ENCODE results near the gene REXO4.

The REXO4 gene

DNA sequence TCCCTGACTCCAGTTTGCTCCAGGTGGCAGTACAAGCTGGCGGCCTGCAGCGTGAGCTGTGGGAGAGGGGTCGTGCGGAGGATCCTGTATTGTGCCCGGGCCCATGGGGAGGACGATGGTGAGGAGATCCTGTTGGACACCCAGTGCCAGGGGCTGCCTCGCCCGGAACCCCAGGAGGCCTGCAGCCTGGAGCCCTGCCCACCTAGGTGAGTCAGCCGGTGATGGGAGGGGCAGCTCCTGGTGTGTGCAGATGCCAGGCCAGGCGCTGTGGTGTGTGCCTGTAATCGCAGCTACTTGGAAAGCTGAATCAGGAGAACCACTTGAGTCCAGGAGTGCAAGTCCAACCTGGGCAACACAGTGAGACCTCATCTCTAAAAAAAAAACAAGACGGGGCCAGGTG, 31.9 kb upstream of the REXO4 start:
- no peak overlapping the region for H3K27ac ChIP-seq
- TF ChIP-seq, protein P1, sequence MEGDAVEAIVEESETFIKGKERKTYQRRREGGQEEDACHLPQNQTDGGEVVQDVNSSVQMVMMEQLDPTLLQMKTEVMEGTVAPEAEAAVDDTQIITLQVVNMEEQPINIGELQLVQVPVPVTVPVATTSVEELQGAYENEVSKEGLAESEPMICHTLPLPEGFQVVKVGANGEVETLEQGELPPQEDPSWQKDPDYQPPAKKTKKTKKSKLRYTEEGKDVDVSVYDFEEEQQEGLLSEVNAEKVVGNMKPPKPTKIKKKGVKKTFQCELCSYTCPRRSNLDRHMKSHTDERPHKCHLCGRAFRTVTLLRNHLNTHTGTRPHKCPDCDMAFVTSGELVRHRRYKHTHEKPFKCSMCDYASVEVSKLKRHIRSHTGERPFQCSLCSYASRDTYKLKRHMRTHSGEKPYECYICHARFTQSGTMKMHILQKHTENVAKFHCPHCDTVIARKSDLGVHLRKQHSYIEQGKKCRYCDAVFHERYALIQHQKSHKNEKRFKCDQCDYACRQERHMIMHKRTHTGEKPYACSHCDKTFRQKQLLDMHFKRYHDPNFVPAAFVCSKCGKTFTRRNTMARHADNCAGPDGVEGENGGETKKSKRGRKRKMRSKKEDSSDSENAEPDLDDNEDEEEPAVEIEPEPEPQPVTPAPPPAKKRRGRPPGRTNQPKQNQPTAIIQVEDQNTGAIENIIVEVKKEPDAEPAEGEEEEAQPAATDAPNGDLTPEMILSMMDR (IDR thresholded peaks at IDR 0.05): no peak
- H3K4me3 ChIP-seq: no peak overlapping the region
- no peak for DNase-seq (ENCODE audit: low spot score)

DNA sequence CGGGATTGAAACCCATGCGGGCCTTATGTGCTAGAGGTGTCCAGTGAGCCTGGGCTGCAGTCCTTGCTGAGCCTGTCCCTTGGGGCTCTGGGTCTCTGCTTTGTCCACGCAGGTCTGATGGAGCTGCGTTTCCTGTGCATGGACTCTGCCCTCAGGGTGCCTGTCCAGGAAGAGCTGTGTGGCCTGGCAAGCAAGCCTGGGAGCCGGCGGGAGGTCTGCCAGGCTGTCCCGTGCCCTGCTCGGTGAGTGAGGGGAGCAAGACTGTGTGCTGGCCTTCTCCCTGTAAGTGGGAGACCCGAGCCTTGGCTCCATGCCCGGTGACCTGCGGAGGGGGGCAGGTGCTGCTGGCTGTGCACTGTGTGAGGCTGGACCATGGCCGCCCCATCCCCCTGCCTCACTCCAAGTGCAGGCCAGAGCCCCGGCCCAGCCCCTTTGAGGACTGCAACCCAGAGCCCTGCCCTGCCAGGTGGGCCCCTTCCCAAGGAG, 30.7 kb upstream of the REXO4 start:
- Histone ChIP-seq H3K27ac (no peak overlapping the region), H3K4me3 (no peak overlapping the region)
- DNase-seq (ENCODE audit: low spot score): no peak
- TF ChIP-seq, protein P1 (IDR thresholded peaks at IDR 0.05): no peak

DNA sequence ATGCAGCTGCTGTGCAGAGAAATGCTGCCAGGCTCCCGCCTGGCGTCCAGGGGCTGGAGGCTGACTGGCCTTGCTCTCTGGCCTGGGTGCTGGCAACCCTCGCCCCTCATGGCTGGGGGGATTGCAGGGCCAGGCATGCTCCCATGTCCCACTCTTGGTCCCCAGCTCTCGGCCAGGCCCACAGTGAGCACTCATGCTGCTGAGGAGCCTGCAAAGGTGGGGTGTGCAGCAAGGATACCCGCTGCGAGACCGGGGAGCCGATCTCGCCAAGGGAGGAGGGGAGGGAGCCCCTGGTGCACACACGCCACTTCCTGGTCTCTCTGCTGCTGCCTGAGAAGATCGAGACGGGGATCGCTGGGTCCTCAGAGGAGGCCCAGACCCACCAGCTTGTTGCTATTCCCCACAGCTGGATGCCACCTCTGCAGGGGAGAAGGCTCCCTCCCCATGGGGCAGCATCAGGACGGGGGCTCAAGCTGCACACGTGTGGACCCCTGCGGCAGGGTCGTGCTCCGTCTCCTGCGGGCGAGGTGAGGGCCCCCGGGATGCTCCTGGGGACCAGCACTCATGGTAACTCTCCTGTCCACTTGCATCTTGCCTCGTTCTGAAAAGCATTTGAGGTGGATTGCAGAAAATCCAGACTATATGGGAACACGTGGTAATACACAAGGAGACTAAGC, 27.6 kb upstream of the REXO4 start:
- DNase-seq (ENCODE audit: low spot score): no peak
- Histone ChIP-seq H3K27ac (no peak overlapping the region), H3K4me3 (no peak overlapping the region)
- TF ChIP-seq, protein P1 (IDR thresholded peaks at IDR 0.05): no peak

DNA sequence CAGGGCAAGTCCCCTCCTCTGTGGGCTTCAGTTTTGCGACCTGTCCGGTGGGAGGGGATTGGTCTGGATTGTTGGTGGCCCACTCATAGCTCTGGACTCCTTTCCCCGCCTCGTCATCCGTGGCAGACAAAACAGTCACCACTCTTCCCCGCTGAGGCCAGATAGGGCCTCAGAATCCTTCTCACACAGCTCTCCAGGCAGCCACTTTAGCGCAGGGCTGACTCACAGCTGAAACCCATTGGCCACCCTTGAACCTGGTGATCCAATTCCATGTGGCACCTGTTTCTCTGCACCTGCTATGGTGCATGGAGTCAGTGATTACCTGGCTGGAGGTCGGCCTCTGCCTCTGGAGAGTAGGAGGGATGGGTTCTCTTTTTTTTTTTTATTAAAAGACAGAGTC, 26.2 kb upstream of the REXO4 start:
- H3K27ac ChIP-seq: no peak overlapping the region
- DNase-seq (ENCODE audit: low spot score): no peak
- no peak overlapping the region for H3K4me3 ChIP-seq
- TF ChIP-seq, protein P1 (IDR thresholded peaks at IDR 0.05): no peak

DNA sequence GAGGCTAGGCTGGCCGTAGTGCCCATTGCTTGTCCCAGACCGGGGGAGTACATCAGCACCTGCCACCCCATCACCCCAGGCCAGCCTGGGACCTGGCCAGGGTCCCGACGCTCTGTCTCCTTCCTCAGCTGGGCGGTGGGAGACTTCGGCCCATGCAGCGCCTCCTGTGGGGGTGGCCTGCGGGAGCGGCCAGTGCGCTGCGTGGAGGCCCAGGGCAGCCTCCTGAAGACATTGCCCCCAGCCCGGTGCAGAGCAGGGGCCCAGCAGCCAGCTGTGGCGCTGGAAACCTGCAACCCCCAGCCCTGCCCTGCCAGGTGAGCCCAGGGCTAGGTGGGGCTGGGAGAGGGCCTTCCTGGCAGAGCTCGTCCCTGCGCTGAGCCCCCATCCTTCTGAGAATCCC, 25.4 kb upstream of the REXO4 start:
- Histone ChIP-seq H3K27ac (no peak overlapping the region), H3K4me3 (no peak overlapping the region)
- no peak for DNase-seq (ENCODE audit: low spot score)
- TF ChIP-seq, protein P1 (IDR thresholded peaks at IDR 0.05): no peak

DNA sequence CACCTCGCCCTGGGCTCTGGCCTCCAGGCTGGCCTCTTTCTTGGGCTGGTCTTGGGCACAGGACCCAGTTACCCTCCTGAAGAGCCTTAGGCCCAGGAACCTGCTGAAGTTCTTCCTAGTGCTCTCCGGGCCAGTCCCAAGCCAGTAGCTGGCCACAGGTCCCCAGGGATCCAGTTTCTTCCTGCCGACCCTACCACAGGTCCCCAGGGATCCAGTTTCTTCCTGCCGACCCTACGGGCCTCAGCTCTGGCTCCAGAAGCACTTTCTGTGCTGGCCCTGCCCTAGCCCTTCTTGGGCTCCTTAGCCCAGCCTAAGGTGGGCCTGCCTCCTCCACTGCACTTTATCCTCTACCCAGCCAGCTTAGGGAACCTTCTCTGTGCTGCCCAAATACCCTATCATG, 23.8 kb upstream of the REXO4 start:
- no peak overlapping the region for H3K27ac ChIP-seq
- TF ChIP-seq, protein P1 (IDR thresholded peaks at IDR 0.05): no peak
- DNase-seq (ENCODE audit: low spot score): no peak
- H3K4me3 ChIP-seq: no peak overlapping the region

DNA sequence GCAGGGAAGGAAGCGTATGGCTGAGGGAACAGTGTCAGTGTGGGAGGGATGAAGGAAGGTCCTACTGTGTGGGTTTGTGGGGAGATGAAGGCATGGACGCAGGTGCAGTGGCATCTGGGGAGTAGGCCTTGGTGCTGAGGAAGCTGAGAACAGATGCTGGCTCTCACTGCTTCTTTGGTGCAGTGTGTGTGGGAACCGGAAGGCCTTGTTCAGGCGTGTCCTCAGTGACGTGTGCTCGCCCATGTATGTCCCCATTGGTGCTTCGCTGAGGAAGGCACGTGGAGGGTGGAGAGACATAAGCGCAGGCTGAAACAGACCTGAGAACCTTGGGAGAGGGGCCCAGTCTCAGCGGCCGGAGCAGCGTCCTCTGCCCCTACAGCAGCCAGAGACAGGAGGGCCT, 23.1 kb upstream of the REXO4 start:
- Histone ChIP-seq H3K4me3 (no peak overlapping the region), H3K27ac (no peak overlapping the region)
- TF ChIP-seq, protein P1 (IDR thresholded peaks at IDR 0.05): no peak
- no peak for DNase-seq (ENCODE audit: low spot score)
